TTC549 (cell line): ENCODE measurements around the gene DYRK4.
A peak's percentile ranks its signal among the peaks of the same experiment; 100 is the strongest.

Source experiments
- FAIRE-seq: peaks from 2 replicates; lab custom pipeline; 2012; peaks lifted over from hg19 to GRCh38; lab: Jason Lieb, UNC

DYRK4 gene

DNA sequence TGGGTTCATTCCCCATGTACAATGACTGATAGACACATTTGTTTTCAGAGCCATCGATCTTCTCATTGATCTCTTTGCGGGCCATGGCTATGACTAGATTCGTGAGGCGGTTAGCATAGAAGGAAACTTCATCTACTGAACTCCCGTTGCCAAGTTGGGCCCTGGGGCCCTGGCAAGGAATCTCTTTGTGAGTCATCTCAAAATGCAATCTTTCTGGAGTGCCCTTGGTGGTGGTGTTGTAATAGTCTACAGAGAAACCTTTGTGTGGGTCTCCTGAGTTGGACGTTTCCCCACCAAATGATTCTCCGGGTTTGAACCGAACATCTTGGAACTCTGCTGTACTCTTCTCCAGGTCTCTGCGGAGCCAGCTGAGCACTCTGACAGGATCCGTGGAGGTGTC is 66.4 kb downstream of the DYRK4 start:
- FAIRE-seq = no peak

DNA sequence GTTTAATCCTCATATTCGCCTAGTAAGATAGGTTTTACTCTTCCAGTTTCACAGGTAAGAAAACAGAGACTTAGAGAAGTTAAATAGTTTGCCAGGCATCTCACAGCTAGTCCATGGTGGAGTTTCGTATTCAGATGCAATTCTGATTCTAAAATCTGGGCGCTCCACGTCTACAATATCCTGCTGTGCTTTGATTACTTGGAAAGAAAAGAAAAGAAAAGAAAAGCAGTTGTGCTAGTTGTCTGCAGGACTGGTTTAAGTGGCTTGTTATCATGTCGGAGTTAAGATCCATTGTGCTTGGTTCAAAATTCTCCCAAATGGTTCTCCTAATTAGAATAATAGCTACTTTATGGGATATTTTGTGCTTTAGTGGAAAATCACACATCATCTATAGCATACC is 68.3 kb downstream of the DYRK4 start:
- FAIRE-seq = no peak

DNA sequence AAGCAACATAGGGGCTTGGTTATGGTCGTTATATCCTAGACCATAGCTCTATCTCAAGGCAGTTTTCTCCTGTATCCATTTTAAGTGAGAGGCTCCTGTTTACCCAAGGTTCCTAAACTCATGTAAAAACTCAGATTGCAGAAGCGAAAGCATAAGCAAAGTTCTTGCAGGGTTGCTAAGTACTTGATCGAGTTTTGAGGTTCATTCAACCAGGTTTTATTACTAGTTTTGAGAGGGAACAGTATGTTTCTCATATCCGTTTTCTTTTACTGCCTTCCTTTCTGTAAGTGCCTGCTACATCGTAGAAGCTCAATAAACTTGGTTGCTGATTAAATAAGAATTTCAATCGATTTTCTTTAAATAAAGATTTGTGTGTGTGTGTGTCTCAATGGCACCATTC is 81.7 kb downstream of the DYRK4 start:
- FAIRE-seq = no peak

DNA sequence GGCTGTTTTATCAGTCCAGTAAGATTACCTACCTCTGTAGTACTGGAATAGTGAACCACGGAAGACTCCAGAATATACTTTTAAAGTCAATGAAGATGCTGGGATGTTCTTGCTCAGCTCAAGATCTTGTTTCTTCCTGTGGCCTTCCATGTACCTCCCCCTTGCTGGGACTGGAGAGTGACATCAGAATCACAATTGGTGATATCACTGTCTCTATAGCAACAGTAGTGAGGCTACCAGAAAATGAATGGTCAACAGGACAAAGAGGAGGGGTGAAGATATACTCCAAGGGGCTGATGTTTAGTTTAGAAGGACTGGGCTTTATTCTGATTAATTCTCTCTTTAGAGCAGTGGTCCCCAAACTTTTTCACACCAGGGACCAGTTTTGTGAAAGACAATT is 83.0 kb downstream of the DYRK4 start:
- FAIRE-seq = no peak

DNA sequence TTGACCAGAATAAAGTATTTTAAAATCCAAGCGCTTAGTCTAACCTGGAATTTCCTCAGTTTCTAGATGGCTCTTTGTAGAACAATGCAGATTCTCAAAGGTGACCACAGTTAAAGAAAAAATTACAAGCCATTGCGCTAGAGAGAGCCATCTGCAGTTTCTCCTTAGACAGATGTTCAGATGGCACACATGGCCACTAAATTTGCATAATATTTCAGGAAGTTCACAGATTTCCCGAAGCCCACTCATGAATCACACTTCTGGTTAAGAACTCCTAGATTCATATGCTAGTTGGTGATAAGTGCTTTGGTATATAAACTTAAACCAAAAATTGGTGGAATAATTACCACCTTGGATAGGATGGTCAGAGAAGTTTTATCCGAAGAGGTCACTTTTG is 86.1 kb downstream of the DYRK4 start:
- no peak for FAIRE-seq

DNA sequence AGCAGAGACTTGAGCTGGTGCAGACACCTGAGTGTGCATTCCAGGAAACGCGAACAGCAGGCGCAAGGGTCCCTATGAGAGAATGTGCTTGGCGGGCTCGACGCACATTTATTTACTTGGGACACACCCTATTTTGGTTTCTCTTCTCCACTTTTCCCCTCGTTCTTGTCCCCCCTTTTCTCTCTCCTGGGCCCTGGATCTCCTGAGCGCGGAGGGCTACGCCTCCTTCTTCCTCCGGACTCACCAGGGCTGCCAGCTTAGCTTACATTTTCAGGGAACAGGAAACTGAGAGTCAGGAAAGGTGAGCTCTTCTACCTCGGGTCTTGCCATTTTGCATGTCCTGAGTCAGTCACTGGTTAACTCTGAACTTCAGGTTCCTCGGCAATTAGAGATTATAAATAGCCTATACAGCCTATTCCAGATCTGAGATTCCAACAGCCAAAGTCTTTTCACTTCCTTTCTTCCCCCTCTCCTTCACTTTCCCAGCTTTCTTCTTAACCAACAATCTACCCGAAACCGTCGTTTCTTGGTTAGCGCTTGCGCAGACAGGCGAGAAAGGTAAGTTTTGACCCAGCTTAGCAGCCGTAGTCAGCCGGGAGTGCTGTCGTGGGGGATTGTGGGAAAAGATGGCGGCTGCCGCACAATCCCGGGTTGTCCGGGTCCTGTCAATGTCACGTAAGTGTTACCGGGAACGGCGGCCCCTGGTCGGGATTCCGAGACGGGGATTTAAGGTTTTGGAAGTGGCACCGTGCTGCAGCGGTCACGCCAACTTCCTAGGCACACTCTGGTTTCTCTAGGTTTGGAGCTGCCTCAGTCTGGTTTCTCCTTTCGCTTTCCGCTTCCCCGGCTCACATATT is 86.7 kb downstream of the DYRK4 start, which contains the start of the genes AKAP3 and NDUFA9:
TSS of gene AKAP3 (minus strand) at position 551 of the 857 bp plus-strand sequence. CDS start 10,855 bp downstream, outside the sequence.
TSS of gene NDUFA9 (plus strand) at position 614 of the 857 bp plus-strand sequence. CDS start at position 627, 13 bp downstream.
- FAIRE-seq = peak; percentile 89

DNA sequence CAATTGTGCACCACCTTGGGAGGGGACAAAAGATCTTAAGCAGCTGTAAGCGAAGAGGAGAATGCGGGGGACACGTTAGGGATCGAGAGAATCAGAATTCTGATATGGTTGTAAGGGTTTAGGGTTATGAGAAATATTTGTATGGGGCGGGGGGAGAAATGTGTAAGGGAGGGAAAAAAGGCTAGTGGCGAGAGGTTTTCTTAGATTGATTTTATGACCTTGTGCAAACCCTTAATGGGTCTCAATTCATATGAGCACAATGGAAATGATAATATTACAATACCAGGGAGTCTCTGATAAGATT is 87.3 kb downstream of the DYRK4 start:
- no peak for FAIRE-seq

DNA sequence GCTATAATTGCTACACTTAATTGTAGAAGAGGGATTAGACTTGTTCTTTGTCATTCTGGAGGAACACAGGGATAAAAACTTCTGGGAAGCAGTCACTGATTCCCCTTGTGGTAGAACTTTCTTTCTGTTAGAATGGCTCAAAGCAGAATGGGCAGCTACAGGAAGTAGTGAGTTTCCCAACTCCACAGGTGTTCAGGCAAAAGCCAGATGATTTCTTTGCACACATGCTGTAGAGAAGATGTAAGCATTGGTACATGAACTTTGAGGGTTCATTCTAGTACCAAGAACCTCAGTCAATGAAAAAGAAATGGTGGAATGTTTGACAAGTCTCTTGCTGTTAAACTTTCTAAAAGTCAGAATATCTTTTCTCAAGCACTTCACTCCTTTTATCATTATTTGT is 91.2 kb downstream of the DYRK4 start:
- no peak for FAIRE-seq

DNA sequence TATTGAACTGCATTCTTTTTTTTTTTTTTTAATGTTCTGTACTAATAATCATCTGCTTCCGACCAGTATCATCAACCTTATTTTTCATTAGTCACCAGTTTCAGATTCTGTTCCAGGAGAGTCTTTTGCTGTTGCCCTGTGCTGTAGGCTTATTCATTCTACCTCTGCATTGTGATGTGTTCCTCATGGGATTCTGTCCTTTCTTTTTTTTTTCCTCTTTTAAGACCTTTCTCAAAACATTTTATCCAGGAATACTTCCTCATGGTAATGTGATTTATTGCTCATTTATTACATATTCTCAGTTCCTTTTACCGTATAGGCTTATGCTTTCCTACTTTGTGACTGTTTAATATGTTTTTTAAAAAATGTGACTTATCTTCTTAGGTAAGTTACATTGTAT is 91.7 kb downstream of the DYRK4 start:
- no peak for FAIRE-seq
